Large intestine (tissue), 3 donors: ENCODE data around the gene CCDC148. TPM values are rescaled to one million over a fixed set of nuclear protein-coding genes. Genes with fewer than 3 reads are reported as not detected.
A peak's percentile ranks its signal among the peaks of the same experiment; 100 is the strongest.

Experiments
- DNase-seq, 2 donors: peaks; one replicate each; pipeline versions ENCODE4 v3.0.0 to v3.0.0-alpha.2; 2013
- H3K27ac ChIP-seq: one replicate; pipeline ENCODE4 v1.5.1; 2013; ENCODE audit warnings: low read length
- H3K27me3 ChIP-seq: 2 replicates; pipeline ENCODE4 v1.6.1; 2013; ENCODE audit warnings: low read length; ENCODE audit not compliant: control insufficient read depth, insufficient read depth
- H3K36me3 ChIP-seq: 2 replicates; pipeline ENCODE4 v1.6.1; 2013; ENCODE audit warnings: low read length; ENCODE audit not compliant: control insufficient read depth, insufficient read depth
- H3K4me1 ChIP-seq: one replicate; pipeline ENCODE4 v1.6.1; 2013; ENCODE audit warnings: low read length; ENCODE audit not compliant: control insufficient read depth, insufficient read depth
- H3K4me3 ChIP-seq: one replicate; pipeline ENCODE4 v1.5.1; 2013; ENCODE audit warnings: low read length
- H3K9me3 ChIP-seq: one replicate; pipeline ENCODE4 v1.6.1; 2013; ENCODE audit warnings: mild to moderate bottlenecking, low read depth, low read length, moderate library complexity; ENCODE audit not compliant: control insufficient read depth
- WGBS: methylation state at CpG from one replicate; pipeline ENCODE4 v1.1.5; 2013; ENCODE audit warnings: low lambda C conversion rate; ENCODE audit not compliant: insufficient coverage; 5-methylcytosine and 5-hydroxymethylcytosine counted together
- polyA plus RNA-seq: library from polyadenylated mRNA; unstranded; fragments of 120-200 nt; gene quantifications from one replicate; pipeline ENCODE4 v1.2.1, GENCODE V29; 2013

The CCDC148 gene
- polyA plus RNA-seq, 1 donor = 0.61 TPM

- H3K4me1 ChIP-seq = peaks cover 51% of the 10 kb centered on the region
- WGBS = no CpG with 5 or more reads among the region's 7 CpGs
- H3K36me3 ChIP-seq = no peaks in the 10 kb centered on the region
- no peaks in the 10 kb centered on the region for H3K9me3 ChIP-seq
- H3K4me3 ChIP-seq = no peak overlapping the region
- peak overlapping the region; percentile 94 for H3K27ac ChIP-seq
- DNase-seq = peak; percentile 71 to 86
- no peaks in the 10 kb centered on the region for H3K27me3 ChIP-seq
Observed at GRCh38 chr2:158131919-158132566, 324.5 kb downstream of the CCDC148 start.

- Histone ChIP-seq H3K36me3 (no peaks in the 10 kb centered on the region), H3K9me3 (no peaks in the 10 kb centered on the region), H3K27ac (peak overlapping the region; percentile 94), H3K27me3 (no peaks in the 10 kb centered on the region), H3K4me1 (peaks cover 55% of the 10 kb centered on the region), H3K4me3 (no peak overlapping the region)
- no CpG with 5 or more reads among the region's 1 CpG for WGBS
- no peak for DNase-seq
Observed at GRCh38 chr2:158131483-158131912, 325.1 kb downstream of the CCDC148 start.

DNA sequence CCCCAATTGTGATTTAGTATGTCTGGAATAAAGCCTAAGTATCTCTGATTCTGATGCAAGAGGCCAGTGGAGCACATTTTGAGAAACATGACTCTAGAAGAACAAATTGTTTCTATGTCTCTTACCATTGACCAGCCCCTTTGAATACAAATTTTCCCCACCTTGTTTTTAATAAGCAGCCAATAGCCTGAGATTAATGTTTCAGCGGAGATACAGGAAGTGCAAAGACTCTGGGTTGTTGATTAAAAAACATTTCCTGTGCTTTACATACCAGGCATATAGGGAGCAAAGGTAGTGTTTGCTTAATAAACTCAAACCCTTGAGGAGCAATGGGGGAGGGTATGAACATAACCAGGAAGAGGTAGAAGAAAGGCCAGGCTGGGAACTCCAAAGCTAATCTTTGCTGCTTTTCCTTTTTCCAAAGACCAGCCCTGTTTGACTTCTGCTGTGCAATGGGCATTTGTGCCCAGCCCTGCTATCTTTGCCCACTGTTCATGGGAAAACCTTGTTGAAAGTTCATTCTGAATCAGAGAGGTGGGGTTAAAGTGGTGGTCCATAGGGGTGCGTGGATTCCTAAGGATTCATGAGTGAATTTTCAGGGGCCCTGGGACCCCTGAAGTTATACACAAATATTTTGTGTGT, 325.6 kb downstream of the CCDC148 start:
- DNase-seq = peak; percentile 82 to 95
- H3K4me3 ChIP-seq = no peak overlapping the region
- peaks cover 59% of the 10 kb centered on the region for H3K4me1 ChIP-seq
- WGBS = 40% methylated on average over 1 of the region's 2 CpGs
- no peaks in the 10 kb centered on the region for H3K9me3 ChIP-seq
- no peaks in the 10 kb centered on the region for H3K27me3 ChIP-seq
- no peaks in the 10 kb centered on the region for H3K36me3 ChIP-seq
- peak overlapping the region; percentile 94 for H3K27ac ChIP-seq

GRCh38 chr2:158129037-158129436, 327.5 kb downstream of the CCDC148 start:
- H3K27me3 ChIP-seq = no peaks in the 10 kb centered on the region
- H3K9me3 ChIP-seq = no peaks in the 10 kb centered on the region
- H3K36me3 ChIP-seq = no peaks in the 10 kb centered on the region
- WGBS = no CpG with 5 or more reads among the region's 5 CpGs
- peak overlapping the region; percentile 73 for H3K27ac ChIP-seq
- peak in 1 of 2 donors; percentile 27 for DNase-seq
- H3K4me1 ChIP-seq = peaks cover 51% of the 10 kb centered on the region
- no peak overlapping the region for H3K4me3 ChIP-seq

GRCh38 chr2:158128168-158128973, 328.2 kb downstream of the CCDC148 start:
- whole genome bisulfite sequencing = no CpG with 5 or more reads among the region's 2 CpGs

DNA sequence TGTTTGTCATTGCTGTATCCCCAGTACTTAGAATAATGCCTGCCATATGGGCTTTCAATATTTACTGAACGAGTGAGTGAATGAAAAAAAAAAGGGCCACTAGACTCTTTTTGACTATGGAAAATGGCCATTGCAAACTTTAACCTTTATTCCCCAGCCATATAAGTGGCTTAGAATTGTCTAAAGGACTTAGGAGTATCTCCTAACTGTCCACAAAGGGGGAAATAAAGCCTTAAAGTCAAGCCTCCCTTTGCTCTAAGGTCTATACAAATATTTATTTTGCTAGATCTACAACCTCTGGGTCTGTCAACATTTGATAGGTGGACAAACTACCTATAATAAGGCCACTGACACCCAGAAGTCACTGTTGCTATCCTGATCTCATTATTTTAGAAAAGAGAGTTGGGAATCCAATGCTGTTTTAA, 329.2 kb downstream of the CCDC148 start:
- peak overlapping the region; percentile 73 for H3K27ac ChIP-seq
- H3K4me3 ChIP-seq = no peak overlapping the region
- no peak for DNase-seq
- H3K36me3 ChIP-seq = no peaks in the 10 kb centered on the region
- H3K4me1 ChIP-seq = peaks cover 50% of the 10 kb centered on the region
- no peaks in the 10 kb centered on the region for H3K27me3 ChIP-seq
- 60% methylated on average over 1 of the region's 1 CpG for WGBS
- no peaks in the 10 kb centered on the region for H3K9me3 ChIP-seq

More at GRCh38 chr2:158128168-158128973, 328.2 kb downstream of the CCDC148 start:
- Histone ChIP-seq H3K27me3 (no peaks in the 10 kb centered on the region), H3K4me3 (no peak overlapping the region), H3K27ac (peak overlapping the region; percentile 73), H3K4me1 (peaks cover 50% of the 10 kb centered on the region), H3K9me3 (no peaks in the 10 kb centered on the region), H3K36me3 (no peaks in the 10 kb centered on the region)
- DNase-seq = peak; percentile 82 to 92

GRCh38 chr2:158125756-158126498, 330.6 kb downstream of the CCDC148 start:
- no CpG with 5 or more reads among the region's 5 CpGs for WGBS
- Histone ChIP-seq H3K4me3 (no peak overlapping the region), H3K4me1 (peaks cover 44% of the 10 kb centered on the region), H3K36me3 (no peaks in the 10 kb centered on the region), H3K27me3 (no peaks in the 10 kb centered on the region), H3K9me3 (no peaks in the 10 kb centered on the region), H3K27ac (peak overlapping the region; percentile 11)
- DNase-seq = peak in 1 of 2 donors; percentile 35

DNA sequence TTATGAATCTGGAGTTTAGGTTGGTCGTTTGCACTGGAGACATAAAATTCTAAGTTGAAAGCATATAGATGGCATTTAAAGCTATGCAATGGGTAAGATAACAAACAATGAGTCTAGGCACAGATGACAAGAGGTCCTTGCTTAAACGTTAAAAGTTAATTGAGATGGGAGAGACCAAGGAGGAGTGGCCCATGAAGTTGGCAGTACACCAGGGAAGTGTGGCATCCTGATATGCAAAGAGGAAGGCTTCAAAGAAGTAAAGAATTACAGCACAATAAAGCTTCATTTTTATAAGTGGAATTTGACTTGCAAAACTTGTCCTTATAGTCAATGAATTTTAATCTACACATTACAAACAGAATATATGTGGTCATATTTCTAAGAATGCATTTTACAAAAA, 331.7 kb downstream of the CCDC148 start:
- H3K4me3 ChIP-seq = no peak overlapping the region
- peaks cover 35% of the 10 kb centered on the region for H3K4me1 ChIP-seq
- H3K9me3 ChIP-seq = no peaks in the 10 kb centered on the region
- no peaks in the 10 kb centered on the region for H3K27me3 ChIP-seq
- H3K36me3 ChIP-seq = no peaks in the 10 kb centered on the region
- no peak for DNase-seq
- WGBS = no CpG with 5 or more reads among the region's 2 CpGs
- H3K27ac ChIP-seq = no peak overlapping the region
